GM23338 (cell line): Measurements from ENCODE around the gene SLTM.

Experiments used
- CREB1 ChIP-seq: fragments of 250-450 bp; sonication (Bioruptor Pico); IDR thresholded peaks from 2 replicates; pipeline ENCODE4 v1.5.0; 2020; ENCODE audit warnings: low read depth, mild to moderate bottlenecking, moderate library complexity
- EZH2 ChIP-seq: fragments of 200-600 bp; sonication (generic); IDR thresholded peaks from one replicate; pipeline ENCODE4 v1.8.0; 2017; ENCODE audit warnings: antibody characterized with exemption, mild to moderate bottlenecking, low read depth; ENCODE audit not compliant: unreplicated experiment
- EZH2phosphoT487 ChIP-seq: fragments of 200-600 bp; sonication (generic); IDR thresholded peaks from one replicate; pipeline ENCODE4 v1.8.1; 2018; ENCODE audit warnings: antibody characterized with exemption; ENCODE audit not compliant: unreplicated experiment
- JUNB ChIP-seq: IDR thresholded peaks from one replicate; pipeline ENCODE4 v1.6.1; 2016; ENCODE audit warnings: antibody characterized with exemption; ENCODE audit not compliant: unreplicated experiment
- POLR2AphosphoS5 ChIP-seq: IDR thresholded peaks from 2 replicates; pipeline ENCODE4 v1.6.1; 2016; ENCODE audit warnings: antibody characterized with exemption, low read depth
- REST ChIP-seq: IDR thresholded peaks from one replicate; pipeline ENCODE4 v1.6.1; 2018; ENCODE audit warnings: antibody characterized with exemption; ENCODE audit not compliant: unreplicated experiment
- ZNF331 ChIP-seq: fragments of 250-450 bp; sonication (Bioruptor Pico); IDR thresholded peaks from 2 replicates; pipeline ENCODE4 v1.5.0; 2020; ENCODE audit warnings: low read depth, mild to moderate bottlenecking, moderate library complexity
- TF ChIP-seq, protein P1 (sequence below), 2 experiments: fragments of 200-600 bp in 1 of 2; sonication (generic) in 1 of 2; conservative IDR thresholded peaks; 2 replicates each; pipeline versions ENCODE4 v1.5.1 to v1.6.1; 2016 to 2017; ENCODE audit warnings: antibody characterized with exemption in 2 of 2, low read depth in 2 of 2, mild to moderate bottlenecking in 2 of 2, moderate library complexity in 1 of 2

DNA sequence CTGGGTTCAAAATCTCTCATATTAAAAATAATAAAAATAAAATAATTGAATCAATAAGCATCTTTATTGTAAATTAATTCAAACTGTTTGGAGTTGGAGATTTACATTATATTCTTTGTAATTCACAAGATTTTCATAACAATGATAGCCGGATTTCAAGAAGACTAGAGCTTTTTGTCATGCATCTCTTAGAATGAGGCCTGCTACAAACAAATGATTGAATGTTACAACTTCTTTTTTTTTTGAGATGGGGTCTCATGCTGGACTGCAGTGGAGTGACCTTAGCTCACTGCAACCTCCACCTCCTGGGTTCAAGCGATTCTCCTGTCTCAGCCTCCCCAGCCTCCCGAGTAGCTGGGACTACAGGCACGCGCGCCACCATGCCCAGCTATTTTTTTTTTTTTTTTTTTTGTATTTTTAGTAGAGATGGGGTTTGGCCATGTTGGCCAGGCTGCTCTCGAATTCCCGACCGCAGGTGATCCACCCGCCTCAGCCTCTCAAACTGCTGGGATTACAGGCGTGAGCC is 3.5 kb downstream of the SLTM start:
- TF ChIP-seq, protein P1, sequence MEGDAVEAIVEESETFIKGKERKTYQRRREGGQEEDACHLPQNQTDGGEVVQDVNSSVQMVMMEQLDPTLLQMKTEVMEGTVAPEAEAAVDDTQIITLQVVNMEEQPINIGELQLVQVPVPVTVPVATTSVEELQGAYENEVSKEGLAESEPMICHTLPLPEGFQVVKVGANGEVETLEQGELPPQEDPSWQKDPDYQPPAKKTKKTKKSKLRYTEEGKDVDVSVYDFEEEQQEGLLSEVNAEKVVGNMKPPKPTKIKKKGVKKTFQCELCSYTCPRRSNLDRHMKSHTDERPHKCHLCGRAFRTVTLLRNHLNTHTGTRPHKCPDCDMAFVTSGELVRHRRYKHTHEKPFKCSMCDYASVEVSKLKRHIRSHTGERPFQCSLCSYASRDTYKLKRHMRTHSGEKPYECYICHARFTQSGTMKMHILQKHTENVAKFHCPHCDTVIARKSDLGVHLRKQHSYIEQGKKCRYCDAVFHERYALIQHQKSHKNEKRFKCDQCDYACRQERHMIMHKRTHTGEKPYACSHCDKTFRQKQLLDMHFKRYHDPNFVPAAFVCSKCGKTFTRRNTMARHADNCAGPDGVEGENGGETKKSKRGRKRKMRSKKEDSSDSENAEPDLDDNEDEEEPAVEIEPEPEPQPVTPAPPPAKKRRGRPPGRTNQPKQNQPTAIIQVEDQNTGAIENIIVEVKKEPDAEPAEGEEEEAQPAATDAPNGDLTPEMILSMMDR (conservative IDR thresholded peaks at IDR 0.05; ENCODE audit: low read depth in 2 of 2), result no peak
- TF ChIP-seq JUNB (no peak), POLR2AphosphoS5 (no peak), EZH2phosphoT487 (no peak), EZH2 (no peak), CREB1 (no peak), REST (no peak), ZNF331 (CRISPR knock-in tag) (no peak)
